ENCODE data around the gene ZDHHC14.

The ZDHHC14 gene

GRCh38 chr6:157428427-157429202 is 47.6 kb downstream of the ZDHHC14 start:
- no peaks in the 10 kb centered on the region for H3K9me3 ChIP-seq (ENCODE audit: severe bottlenecking)
- TF ChIP-seq CTCF (IDR thresholded peaks at IDR 0.05; ENCODE audit: low read depth, low read length), result no peak
- H3K27me3 ChIP-seq (ENCODE audit: insufficient read depth, low read depth, severe bottlenecking), result no peaks in the 10 kb centered on the region
- H3K27ac ChIP-seq, result no peak overlapping the region
- H3K4me3 ChIP-seq (ENCODE audit: low read depth, low read length), result no peak overlapping the region
- no peak for DNase-seq
- no peaks in the 10 kb centered on the region for H3K36me3 ChIP-seq

- no peak overlapping the region for H3K4me3 ChIP-seq (ENCODE audit: low read depth, low read length)
- DNase-seq, result no peak
- no peaks in the 10 kb centered on the region for H3K36me3 ChIP-seq
- no peaks in the 10 kb centered on the region for H3K27me3 ChIP-seq (ENCODE audit: insufficient read depth, low read depth, severe bottlenecking)
- H3K9me3 ChIP-seq (ENCODE audit: severe bottlenecking), result no peaks in the 10 kb centered on the region
- no peak for TF ChIP-seq CTCF (IDR thresholded peaks at IDR 0.05; ENCODE audit: low read depth, low read length)
- H3K27ac ChIP-seq, result no peak overlapping the region
These were observed 48.3 kb downstream of the ZDHHC14 start for GRCh38 chr6:157429248-157429647.

- DNase-seq, result peak; percentile 55
- H3K9me3 ChIP-seq (ENCODE audit: severe bottlenecking), result no peaks in the 10 kb centered on the region
- no peak overlapping the region for H3K4me3 ChIP-seq (ENCODE audit: low read depth, low read length)
- no peak for TF ChIP-seq CTCF (IDR thresholded peaks at IDR 0.05; ENCODE audit: low read depth, low read length)
- H3K27ac ChIP-seq, result peak overlapping the region; percentile 41
- no peaks in the 10 kb centered on the region for H3K36me3 ChIP-seq
- H3K27me3 ChIP-seq (ENCODE audit: insufficient read depth, low read depth, severe bottlenecking), result no peaks in the 10 kb centered on the region
These were observed 49.8 kb downstream of the ZDHHC14 start for GRCh38 chr6:157430834-157431233.

- H3K27ac ChIP-seq, result no peak overlapping the region
- TF ChIP-seq CTCF (IDR thresholded peaks at IDR 0.05; ENCODE audit: low read depth, low read length), result no peak
- H3K4me3 ChIP-seq (ENCODE audit: low read depth, low read length), result no peak overlapping the region
- H3K9me3 ChIP-seq (ENCODE audit: severe bottlenecking), result no peaks in the 10 kb centered on the region
- DNase-seq, result no peak
- no peaks in the 10 kb centered on the region for H3K36me3 ChIP-seq
- H3K27me3 ChIP-seq (ENCODE audit: insufficient read depth, low read depth, severe bottlenecking), result no peaks in the 10 kb centered on the region
These were observed 51.4 kb downstream of the ZDHHC14 start for GRCh38 chr6:157432231-157432891.

- Histone ChIP-seq H3K9me3 (ENCODE audit: severe bottlenecking) (no peaks in the 10 kb centered on the region), H3K36me3 (no peaks in the 10 kb centered on the region), H3K27ac (no peak overlapping the region; the same call in 1 of the 2 replicates), H3K27me3 (ENCODE audit: insufficient read depth, low read depth, severe bottlenecking) (no peaks in the 10 kb centered on the region), H3K4me3 (ENCODE audit: low read depth, low read length) (no peak overlapping the region)
- DNase-seq, result no peak
- TF ChIP-seq CTCF (IDR thresholded peaks at IDR 0.05; ENCODE audit: low read depth, low read length), result no peak
These were observed 51.9 kb downstream of the ZDHHC14 start for GRCh38 chr6:157432892-157433265.
